HepG2 (cell line): ENCODE data around the gene HYI. TPM values are rescaled to one million over a fixed set of nuclear protein-coding genes. Genes with fewer than 3 reads are reported as not detected.

Source experiments
- ATAC-seq: fragments of 200-7000 bp; cut with Tn5 transposase; 3 replicates; pipeline ENCODE4 v1.9.1; 2020; ENCODE audit warnings: mild to moderate bottlenecking, moderate library complexity
- BruUV-seq: library from RNA; stranded (reverse); fragments of 400-500 nt; replicated peaks from 2 replicates; lab custom pipeline; 2021; lab: Mats Ljungman, UMichigan
- CTCF ChIA-PET: fragments of 300-600 bp; formaldehyde crosslinking; extraction: SDS; loops from one replicate; lab custom pipeline; 2021; ENCODE audit warnings: low total read pairs, inconsistent platforms, low intra/inter-chr PET ratio; lab: Yijun Ruan, JAX
- POLR2A ChIA-PET: fragments of 350-600 bp; sonication (Branson Sonifier 250); formaldehyde crosslinking; loops from one replicate; lab custom pipeline; 2020; ENCODE audit warnings: antibody characterized with exemption, inconsistent platforms; lab: Yijun Ruan, JAX
- DNase-seq: peaks from one replicate; pipeline ENCODE4 v3.0.0-alpha.2; 2015; ENCODE audit warnings: low spot score
- FAIRE-seq: peaks from 3 replicates; lab custom pipeline; 2011; peaks lifted over from hg19 to GRCh38; lab: Jason Lieb, UNC
- H2AFZ ChIP-seq: one replicate; pipeline ENCODE4 v1.6.1; 2011; ENCODE audit warnings: low read length, inconsistent platforms
- H3K27ac ChIP-seq: fragments of 300-600 bp; 3 replicates; pipeline ENCODE4 v1.8.0; 2011; ENCODE audit warnings: mixed run types, mild to moderate bottlenecking, mixed read lengths, low read length, inconsistent platforms; ENCODE audit not compliant: insufficient read depth; ENCODE audit errors: extremely low read length
- H3K27me3 ChIP-seq, 2 experiments: fragments of 200-600 bp in 1 of 2; 2 replicates in 1 of 2; 3 replicates in 1 of 2; pipeline versions ENCODE4 v1.6.0 to v1.8.0; 2011; ENCODE audit warnings: low read length in 2 of 2, mild to moderate bottlenecking in 2 of 2, moderate library complexity in 2 of 2, inconsistent platforms in 1 of 2; ENCODE audit not compliant: insufficient read depth in 2 of 2, control insufficient read depth in 1 of 2
- H3K36me3 ChIP-seq, 2 experiments: fragments of 200-600 bp in 1 of 2; replicated peaks in 1 of 2; 2 replicates in 1 of 2; 3 replicates in 1 of 2; pipeline versions ENCODE4 v1.5.1 to v1.8.0; 2011; ENCODE audit warnings: low read length in 2 of 2, inconsistent platforms in 1 of 2; ENCODE audit not compliant: insufficient read depth in 2 of 2, control insufficient read depth in 1 of 2
- H3K4me1 ChIP-seq: 2 replicates; pipeline ENCODE4 v1.5.1; 2012; ENCODE audit warnings: low read length, inconsistent platforms; ENCODE audit not compliant: insufficient read depth
- H3K4me2 ChIP-seq: 2 replicates; pipeline ENCODE4 v1.6.0; 2011; ENCODE audit warnings: low read depth, low read length, inconsistent platforms
- H3K4me3 ChIP-seq, 3 experiments: fragments of 200-600 bp in 1 of 3; sonication (generic), shearing (Covaris generic) in 1 of 3; replicated peaks in 1 of 3; 2 replicates each; pipeline ENCODE4 v1.5.1; 2011 to 2016; ENCODE audit warnings: low read length in 3 of 3, inconsistent platforms in 2 of 3, low read depth in 2 of 3, mild to moderate bottlenecking in 2 of 3, control low read depth in 1 of 3, mixed read lengths in 1 of 3; ENCODE audit not compliant: insufficient read depth in 1 of 3
- H3K79me2 ChIP-seq: one replicate; pipeline ENCODE4 v1.6.1; 2011; ENCODE audit warnings: low read length, inconsistent platforms; ENCODE audit not compliant: insufficient read depth
- H3K9ac ChIP-seq: 2 replicates; pipeline ENCODE4 v1.6.0; 2011; ENCODE audit warnings: mild to moderate bottlenecking, low read depth, low read length, inconsistent platforms; ENCODE audit not compliant: insufficient read depth
- H3K9me3 ChIP-seq: 2 replicates; pipeline ENCODE4 v1.5.1; 2012; ENCODE audit warnings: mild to moderate bottlenecking, low read length
- H4K20me1 ChIP-seq: 2 replicates; pipeline ENCODE4 v1.6.0; 2011; ENCODE audit warnings: inconsistent platforms, mild to moderate bottlenecking, low read length, moderate library complexity; ENCODE audit not compliant: insufficient read depth
- ATF6 ChIP-seq: sonication (generic); formaldehyde crosslinking; conservative IDR thresholded peaks from 2 replicates; pipeline ENCODE4 v1.4.0; 2020; ENCODE audit warnings: missing genetic modification reagents
- CSRNP2 ChIP-seq: sonication (generic); formaldehyde crosslinking; conservative IDR thresholded peaks from 2 replicates; pipeline ENCODE4 v1.8.0; 2022; ENCODE audit warnings: low read depth, missing genetic modification reagents
- NR2F6 ChIP-seq, 2 experiments: IDR thresholded peaks; 2 replicates each; pipeline ENCODE4 v1.6.1; 2016; ENCODE audit warnings: antibody characterized with exemption in 1 of 2, mild to moderate bottlenecking in 1 of 2
- TGIF2 ChIP-seq: IDR thresholded peaks from 2 replicates; pipeline ENCODE4 v1.6.1; 2016; ENCODE audit warnings: control low read depth, missing compliant biosample characterization
- ZNF12 ChIP-seq: sonication (generic); formaldehyde crosslinking; IDR thresholded peaks from 2 replicates; pipeline ENCODE4 v1.5.0; 2020; ENCODE audit warnings: missing genetic modification reagents
- WGBS: methylation state at CpG from one replicate; pipeline ENCODE4 v1.1.6; 2017; ENCODE audit warnings: low lambda C conversion rate; 5-methylcytosine and 5-hydroxymethylcytosine counted together
- in situ Hi-C: cut with HindIII; loops from 2 replicates; pipeline ENCODE4 v1.10.0; 2017; ENCODE audit warnings: low pct_unique_long_range_greater_than_20kb; ENCODE audit not compliant: extremely low pct_ligation_motif_present
- intact Hi-C: fragments of 100-400 bp; cut with micrococcal nuclease; formaldehyde crosslinking; loops from one replicate; pipeline ENCODE4 v1.10.0; 2022; ENCODE audit not compliant: unreplicated experiment
- polyA plus RNA-seq, 8 experiments: library from polyadenylated mRNA; depleted of rRNA in 3 of 8; stranded (reverse) in 7 of 8; unstranded in 1 of 8; fragments of >200 nt; fragmentation: Illumina TruSeq in 4 of 8; extraction: Trizol in 4 of 8; gene quantifications; 2 replicates each; pipeline versions ENCODE4 v1.2.1 to v1.2.3, GENCODE V29; 2011 to 2016; ENCODE audit warnings: low read depth in 4 of 8, missing spikeins in 1 of 8, mixed read lengths in 1 of 8; ENCODE audit not compliant: insufficient read depth in 1 of 8
- total RNA-seq, 5 experiments: library from RNA; depleted of rRNA; stranded (reverse); fragments of >200 nt; fragmentation: Illumina TruSeq; extraction: Trizol; gene quantifications; 2 replicates each; pipeline ENCODE4 v1.2.3, GENCODE V29; 2016; ENCODE audit warnings: low read depth in 1 of 5
- TF ChIP-seq, protein P1 (sequence below): sonication (generic); formaldehyde crosslinking; conservative IDR thresholded peaks from 2 replicates; pipeline ENCODE4 v1.4.0; 2020; ENCODE audit warnings: missing genetic modification reagents

Gene HYI
- total and polyA plus RNA-seq, 2 of the 13 experiments (the other 11 are each of a cell fraction or from before 2014, with no cell fraction given), result not detected

DNA sequence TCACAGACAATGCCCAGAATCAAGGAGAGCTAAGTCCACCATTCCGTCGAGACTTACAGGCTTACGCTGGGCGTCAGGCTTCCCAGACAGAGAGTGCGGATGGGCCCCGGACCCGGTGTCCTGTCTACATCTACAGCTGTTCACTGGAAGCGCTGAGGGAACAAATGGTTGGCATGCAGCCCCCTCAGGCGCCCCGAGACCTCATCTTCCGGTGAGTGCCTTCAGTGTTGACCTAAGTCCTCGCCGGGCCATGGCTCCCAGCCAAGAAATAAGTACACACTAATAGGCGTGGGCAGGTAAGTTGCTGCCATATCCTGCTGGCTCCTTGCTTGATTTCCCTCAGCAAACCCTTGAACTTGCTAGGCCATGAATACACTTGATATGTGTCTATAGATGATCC lies 26.2 kb downstream of the HYI start:
- no peaks in the 10 kb centered on the region for H3K4me1 ChIP-seq
- 98% methylated on average over 12 of the region's 14 CpGs for WGBS
- TF ChIP-seq ZNF12 (no peak), ATF6 (no peak), CSRNP2 (CRISPR knock-in tag) (no peak), NR2F6 (IDR thresholded peaks at IDR 0.05) (no peak), NR2F6 (CRISPR knock-in tag; IDR thresholded peaks at IDR 0.05) (no peak), TGIF2 (CRISPR knock-in tag) (no peak)
- TF ChIP-seq, protein P1, sequence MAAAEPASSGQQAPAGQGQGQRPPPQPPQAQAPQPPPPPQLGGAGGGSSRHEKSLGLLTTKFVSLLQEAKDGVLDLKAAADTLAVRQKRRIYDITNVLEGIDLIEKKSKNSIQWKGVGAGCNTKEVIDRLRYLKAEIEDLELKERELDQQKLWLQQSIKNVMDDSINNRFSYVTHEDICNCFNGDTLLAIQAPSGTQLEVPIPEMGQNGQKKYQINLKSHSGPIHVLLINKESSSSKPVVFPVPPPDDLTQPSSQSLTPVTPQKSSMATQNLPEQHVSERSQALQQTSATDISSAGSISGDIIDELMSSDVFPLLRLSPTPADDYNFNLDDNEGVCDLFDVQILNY (CRISPR knock-in tag), result no peak
- no peak for DNase-seq
- H3K27ac ChIP-seq, result no peak overlapping the region
- no peak for FAIRE-seq
- H3K4me3 ChIP-seq, result no peak overlapping the region
- in situ Hi-C loops (no loop called here), intact Hi-C loops (no loop called here)
- peaks cover 24 to 75% of the 10 kb centered on the region in 2 experiments for H3K36me3 ChIP-seq
- H3K27me3 ChIP-seq, result no peaks in the 10 kb centered on the region
- no TSS peak for BruUV-seq
- no peaks in the 10 kb centered on the region for H3K79me2 ChIP-seq
- POLR2A ChIA-PET, result no interaction called here
- H2AFZ ChIP-seq, result no peak overlapping the region
- H3K4me2 ChIP-seq, result no peak overlapping the region
- no peaks in the 10 kb centered on the region for H4K20me1 ChIP-seq
- CTCF ChIA-PET, result no interaction called here
- no peaks in the 10 kb centered on the region for H3K9me3 ChIP-seq
- no peak for ATAC-seq
- H3K9ac ChIP-seq, result no peak overlapping the region
